Measurements from ENCODE around the gene TRIM5. TPM values are rescaled to one million over a fixed set of nuclear protein-coding genes. Genes with fewer than 3 reads are reported as not detected.

The TRIM5 gene
- total and polyA plus RNA-seq, 9 of the 15 experiments (the other 6 are each of a cell fraction or from before 2014, with no cell fraction given): 7.7 to 20.8 (median 15.0) TPM

DNA sequence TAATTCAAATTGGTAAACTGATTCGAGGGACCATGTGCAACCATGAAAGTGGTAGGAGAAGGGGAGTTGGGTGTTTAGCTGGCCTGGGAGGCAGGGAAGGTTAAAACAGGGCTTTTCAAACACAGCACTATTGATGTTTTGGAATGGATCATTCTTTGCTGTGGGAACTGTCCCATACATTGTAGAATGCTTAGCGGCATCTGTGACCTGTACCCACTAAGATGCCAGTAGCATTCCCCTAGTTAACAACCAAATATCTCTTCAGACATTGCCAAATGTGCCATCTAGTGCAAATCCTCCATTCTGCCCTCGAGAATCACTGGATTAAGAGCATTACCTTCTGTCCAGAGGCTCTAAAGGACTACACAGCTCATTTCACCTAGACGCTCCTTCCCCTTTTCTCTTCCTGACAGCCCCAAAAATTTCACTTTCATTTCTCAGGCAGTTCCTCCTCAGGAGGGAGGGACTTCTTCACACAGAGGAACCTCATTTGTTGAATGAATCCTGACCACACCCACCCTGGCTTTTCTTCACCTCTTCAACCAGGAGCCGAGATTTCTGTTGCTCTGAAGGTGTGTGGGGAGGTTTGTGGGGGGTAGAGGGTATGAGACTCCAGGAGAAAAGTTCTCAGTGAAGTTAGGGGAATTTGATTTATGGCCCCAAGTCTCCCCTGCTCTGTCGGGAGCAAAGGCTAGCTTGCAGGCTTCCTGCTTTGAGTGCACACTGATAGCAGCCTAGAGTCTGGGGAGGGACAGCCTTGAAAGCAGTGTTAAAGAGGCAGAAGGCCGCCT, 60.2 kb downstream of the TRIM5 start, which contains the start of gene TRIM34 (continued):
- TF ChIP-seq BRD4 (IDR thresholded peaks at IDR 0.05): no peak
- no peak for TF ChIP-seq HNRNPUL1 (IDR thresholded peaks at IDR 0.05; ENCODE audit: low read length)
- TF ChIP-seq, protein P1, sequence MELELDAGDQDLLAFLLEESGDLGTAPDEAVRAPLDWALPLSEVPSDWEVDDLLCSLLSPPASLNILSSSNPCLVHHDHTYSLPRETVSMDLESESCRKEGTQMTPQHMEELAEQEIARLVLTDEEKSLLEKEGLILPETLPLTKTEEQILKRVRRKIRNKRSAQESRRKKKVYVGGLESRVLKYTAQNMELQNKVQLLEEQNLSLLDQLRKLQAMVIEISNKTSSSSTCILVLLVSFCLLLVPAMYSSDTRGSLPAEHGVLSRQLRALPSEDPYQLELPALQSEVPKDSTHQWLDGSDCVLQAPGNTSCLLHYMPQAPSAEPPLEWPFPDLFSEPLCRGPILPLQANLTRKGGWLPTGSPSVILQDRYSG (tag; conservative IDR thresholded peaks at IDR 0.05; ENCODE audit: low read depth): no peak
- TF ChIP-seq EHMT2 (IDR thresholded peaks at IDR 0.05): no peak
- TF ChIP-seq POLR2B (IDR thresholded peaks at IDR 0.05; ENCODE audit: low read depth, partially characterized antibody): peak; percentile 39
- TF ChIP-seq SMC3 (conservative IDR thresholded peaks at IDR 0.05; ENCODE audit: insufficient read depth, low read depth, low read length): no peak
- TF ChIP-seq ZNF79 (CRISPR knock-in tag; IDR thresholded peaks at IDR 0.05; ENCODE audit: low read depth): no peak
- no peak for TF ChIP-seq NFXL1 (CRISPR knock-in tag; IDR thresholded peaks at IDR 0.05)
- TF ChIP-seq RBM15 (IDR thresholded peaks at IDR 0.05; ENCODE audit: insufficient read depth, low read length): no peak
- TF ChIP-seq TCFL5 (CRISPR knock-in tag; conservative IDR thresholded peaks at IDR 0.05): no peak
- TF ChIP-seq, protein P2, sequence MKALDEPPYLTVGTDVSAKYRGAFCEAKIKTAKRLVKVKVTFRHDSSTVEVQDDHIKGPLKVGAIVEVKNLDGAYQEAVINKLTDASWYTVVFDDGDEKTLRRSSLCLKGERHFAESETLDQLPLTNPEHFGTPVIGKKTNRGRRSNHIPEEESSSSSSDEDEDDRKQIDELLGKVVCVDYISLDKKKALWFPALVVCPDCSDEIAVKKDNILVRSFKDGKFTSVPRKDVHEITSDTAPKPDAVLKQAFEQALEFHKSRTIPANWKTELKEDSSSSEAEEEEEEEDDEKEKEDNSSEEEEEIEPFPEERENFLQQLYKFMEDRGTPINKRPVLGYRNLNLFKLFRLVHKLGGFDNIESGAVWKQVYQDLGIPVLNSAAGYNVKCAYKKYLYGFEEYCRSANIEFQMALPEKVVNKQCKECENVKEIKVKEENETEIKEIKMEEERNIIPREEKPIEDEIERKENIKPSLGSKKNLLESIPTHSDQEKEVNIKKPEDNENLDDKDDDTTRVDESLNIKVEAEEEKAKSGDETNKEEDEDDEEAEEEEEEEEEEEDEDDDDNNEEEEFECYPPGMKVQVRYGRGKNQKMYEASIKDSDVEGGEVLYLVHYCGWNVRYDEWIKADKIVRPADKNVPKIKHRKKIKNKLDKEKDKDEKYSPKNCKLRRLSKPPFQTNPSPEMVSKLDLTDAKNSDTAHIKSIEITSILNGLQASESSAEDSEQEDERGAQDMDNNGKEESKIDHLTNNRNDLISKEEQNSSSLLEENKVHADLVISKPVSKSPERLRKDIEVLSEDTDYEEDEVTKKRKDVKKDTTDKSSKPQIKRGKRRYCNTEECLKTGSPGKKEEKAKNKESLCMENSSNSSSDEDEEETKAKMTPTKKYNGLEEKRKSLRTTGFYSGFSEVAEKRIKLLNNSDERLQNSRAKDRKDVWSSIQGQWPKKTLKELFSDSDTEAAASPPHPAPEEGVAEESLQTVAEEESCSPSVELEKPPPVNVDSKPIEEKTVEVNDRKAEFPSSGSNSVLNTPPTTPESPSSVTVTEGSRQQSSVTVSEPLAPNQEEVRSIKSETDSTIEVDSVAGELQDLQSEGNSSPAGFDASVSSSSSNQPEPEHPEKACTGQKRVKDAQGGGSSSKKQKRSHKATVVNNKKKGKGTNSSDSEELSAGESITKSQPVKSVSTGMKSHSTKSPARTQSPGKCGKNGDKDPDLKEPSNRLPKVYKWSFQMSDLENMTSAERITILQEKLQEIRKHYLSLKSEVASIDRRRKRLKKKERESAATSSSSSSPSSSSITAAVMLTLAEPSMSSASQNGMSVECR (CRISPR knock-in tag; IDR thresholded peaks at IDR 0.05): no peak
- TF ChIP-seq ZNF174 (CRISPR knock-in tag; IDR thresholded peaks at IDR 0.05): no peak
- no peak for TF ChIP-seq ZNF77 (CRISPR knock-in tag; IDR thresholded peaks at IDR 0.05)
- TF ChIP-seq ZNF583 (CRISPR knock-in tag; IDR thresholded peaks at IDR 0.05): no peak
- TF ChIP-seq SIN3B (IDR thresholded peaks at IDR 0.05; ENCODE audit: low read depth): no peak
- peak; percentile 41; the same call in 1 of the 2 replicates for TF ChIP-seq LCOR (CRISPR knock-in tag; IDR thresholded peaks at IDR 0.05)
- TF ChIP-seq BDP1 (IDR thresholded peaks at IDR 0.05; ENCODE audit: insufficient read depth, insufficient read length): no peak
- TF ChIP-seq HIVEP1 (CRISPR knock-in tag; IDR thresholded peaks at IDR 0.05): no peak
- TF ChIP-seq KLF1 (tag; IDR thresholded peaks at IDR 0.05): no peak
- TF ChIP-seq MAFK (IDR thresholded peaks at IDR 0.05; ENCODE audit: low read length): no peak
- no peak for TF ChIP-seq ZNF76 (CRISPR knock-in tag; IDR thresholded peaks at IDR 0.05; ENCODE audit: borderline replicate concordance)
- TF ChIP-seq DPF2 (IDR thresholded peaks at IDR 0.05): peak; percentile 37; the same call in 1 of the 2 replicates
- TF ChIP-seq, protein P3, sequence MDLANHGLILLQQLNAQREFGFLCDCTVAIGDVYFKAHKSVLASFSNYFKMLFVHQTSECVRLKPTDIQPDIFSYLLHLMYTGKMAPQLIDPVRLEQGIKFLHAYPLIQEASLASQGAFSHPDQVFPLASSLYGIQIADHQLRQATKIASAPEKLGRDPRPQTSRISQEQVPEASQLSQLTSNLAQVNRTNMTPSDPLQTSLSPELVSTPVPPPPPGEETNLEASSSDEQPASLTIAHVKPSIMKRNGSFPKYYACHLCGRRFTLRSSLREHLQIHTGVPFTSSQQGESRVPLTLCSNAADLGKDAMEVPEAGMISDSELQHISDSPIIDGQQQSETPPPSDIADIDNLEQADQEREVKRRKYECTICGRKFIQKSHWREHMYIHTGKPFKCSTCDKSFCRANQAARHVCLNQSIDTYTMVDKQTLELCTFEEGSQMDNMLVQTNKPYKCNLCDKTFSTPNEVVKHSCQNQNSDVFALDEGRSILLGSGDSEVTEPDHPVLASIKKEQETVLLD (IDR thresholded peaks at IDR 0.05): no peak
- TF ChIP-seq PTRF (tag; IDR thresholded peaks at IDR 0.05): no peak
- no peak for TF ChIP-seq NR2C1 (IDR thresholded peaks at IDR 0.05)
- no peak for TF ChIP-seq NR2C1 (tag; IDR thresholded peaks at IDR 0.05)

Data from K562 (cell line).